HL-60 (cell line): ENCODE results near the gene PARP3.

Source experiments
- DNase-seq, 2 experiments: peaks; one replicate each; pipeline ENCODE4 v3.0.0-alpha.2; 2010 to 2020; ENCODE audit warnings: low read depth in 1 of 2, low spot score in 1 of 2
- H3K27ac ChIP-seq: fragments of 250-450 bp; sonication (Bioruptor Pico); replicated peaks from 2 replicates; pipeline ENCODE4 v1.5.1; 2020; ENCODE audit warnings: mild to moderate bottlenecking, moderate library complexity
- H3K27me3 ChIP-seq: fragments of 250-450 bp; sonication (Bioruptor Pico); 2 replicates; pipeline ENCODE4 v1.5.1; 2021; ENCODE audit warnings: mild to moderate bottlenecking, moderate library complexity; ENCODE audit not compliant: insufficient read depth, poor library complexity, severe bottlenecking
- H3K4me3 ChIP-seq: replicated peaks from 2 replicates; pipeline ENCODE4 v1.5.1; 2011; ENCODE audit warnings: mild to moderate bottlenecking, control low read depth, low read length; ENCODE audit not compliant: insufficient read depth
- GABPA ChIP-seq: IDR thresholded peaks from 2 replicates; pipeline ENCODE4 v1.6.1; 2012; ENCODE audit warnings: low read depth
- POLR2AphosphoS5 ChIP-seq: IDR thresholded peaks from 2 replicates; pipeline ENCODE4 v1.6.1; 2012; ENCODE audit warnings: low read depth
- REST ChIP-seq: IDR thresholded peaks from 2 replicates; pipeline ENCODE4 v1.6.1; 2012; ENCODE audit warnings: low read depth; ENCODE audit not compliant: insufficient replicate concordance
- SPI1 ChIP-seq: IDR thresholded peaks from 2 replicates; pipeline ENCODE4 v1.6.1; 2012; ENCODE audit warnings: low read depth, mild to moderate bottlenecking, borderline replicate concordance
- TF ChIP-seq, protein P1 (sequence below): IDR thresholded peaks from one replicate; pipeline ENCODE4 v1.5.1; 2011; ENCODE audit warnings: low read length, control low read depth, inconsistent platforms; ENCODE audit not compliant: insufficient read depth

PARP3 gene

DNA sequence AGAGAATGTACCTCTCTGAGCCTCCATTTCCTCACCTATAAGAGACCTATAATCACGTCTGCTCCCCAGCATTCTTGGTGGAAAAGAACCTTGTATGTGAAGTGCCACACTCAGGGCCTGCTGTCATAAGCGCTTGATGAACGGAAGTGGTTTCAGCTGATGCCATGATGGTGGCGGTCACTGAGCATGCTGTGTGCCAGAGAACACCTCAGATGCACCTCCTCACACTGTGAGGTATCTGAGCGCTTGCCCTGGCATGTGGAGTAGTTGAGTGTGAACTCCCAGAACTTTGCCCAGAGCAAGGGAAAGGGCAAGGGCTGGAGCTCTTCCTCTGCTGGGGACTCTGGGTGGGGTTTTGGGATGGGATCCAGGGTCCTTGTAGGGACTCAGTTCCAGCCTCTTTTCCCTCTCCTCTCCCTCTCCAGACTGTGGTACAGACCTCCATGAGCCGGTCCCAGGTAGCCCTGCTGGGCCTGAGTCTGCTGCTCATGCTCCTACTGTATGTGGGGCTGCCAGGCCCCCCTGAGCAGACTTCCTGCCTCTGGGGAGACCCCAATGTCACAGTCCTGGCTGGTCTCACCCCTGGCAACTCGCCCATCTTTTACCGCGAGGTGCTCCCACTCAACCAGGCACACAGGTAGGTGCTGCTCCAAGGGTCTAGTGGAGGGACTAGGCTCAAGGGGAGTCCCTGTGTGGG lies 35.4 kb downstream of the PARP3 start:
- Histone ChIP-seq H3K4me3 (no peak overlapping the region), H3K27ac (no peak overlapping the region)
- TF ChIP-seq, protein P1, sequence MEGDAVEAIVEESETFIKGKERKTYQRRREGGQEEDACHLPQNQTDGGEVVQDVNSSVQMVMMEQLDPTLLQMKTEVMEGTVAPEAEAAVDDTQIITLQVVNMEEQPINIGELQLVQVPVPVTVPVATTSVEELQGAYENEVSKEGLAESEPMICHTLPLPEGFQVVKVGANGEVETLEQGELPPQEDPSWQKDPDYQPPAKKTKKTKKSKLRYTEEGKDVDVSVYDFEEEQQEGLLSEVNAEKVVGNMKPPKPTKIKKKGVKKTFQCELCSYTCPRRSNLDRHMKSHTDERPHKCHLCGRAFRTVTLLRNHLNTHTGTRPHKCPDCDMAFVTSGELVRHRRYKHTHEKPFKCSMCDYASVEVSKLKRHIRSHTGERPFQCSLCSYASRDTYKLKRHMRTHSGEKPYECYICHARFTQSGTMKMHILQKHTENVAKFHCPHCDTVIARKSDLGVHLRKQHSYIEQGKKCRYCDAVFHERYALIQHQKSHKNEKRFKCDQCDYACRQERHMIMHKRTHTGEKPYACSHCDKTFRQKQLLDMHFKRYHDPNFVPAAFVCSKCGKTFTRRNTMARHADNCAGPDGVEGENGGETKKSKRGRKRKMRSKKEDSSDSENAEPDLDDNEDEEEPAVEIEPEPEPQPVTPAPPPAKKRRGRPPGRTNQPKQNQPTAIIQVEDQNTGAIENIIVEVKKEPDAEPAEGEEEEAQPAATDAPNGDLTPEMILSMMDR = no peak
- TF ChIP-seq GABPA = no peak
- TF ChIP-seq POLR2AphosphoS5 = no peak
- no peak for TF ChIP-seq SPI1
- no peak for TF ChIP-seq REST

GRCh38 chr3:51978143-51978502 lies 36.0 kb downstream of the PARP3 start:
- DNase-seq = no peak
- Histone ChIP-seq H3K27me3 (no peaks in the 10 kb centered on the region), H3K27ac (no peak overlapping the region), H3K4me3 (no peak overlapping the region)
- TF ChIP-seq REST = no peak
- TF ChIP-seq POLR2AphosphoS5 = no peak

More for the DNA sequence above, 35.4 kb downstream of the PARP3 start:
- no peak for DNase-seq
- H3K27me3 ChIP-seq = no peaks in the 10 kb centered on the region

- TF ChIP-seq REST = no peak
- no peak for TF ChIP-seq POLR2AphosphoS5
- TF ChIP-seq, protein P1 = no peak
- no peak for TF ChIP-seq SPI1
- no peak for TF ChIP-seq GABPA
- DNase-seq = no peak
- no peak overlapping the region for H3K27ac ChIP-seq
- H3K4me3 ChIP-seq = no peak overlapping the region
- H3K27me3 ChIP-seq = no peaks in the 10 kb centered on the region
Observed at GRCh38 chr3:51980253-51980652, 38.1 kb downstream of the PARP3 start.
